Suppressor macrophage treated with lipopolysaccharide for 1 hour (primary cell): ENCODE results near the gene ENDOD1.
"Not testable (repeated sequence)": the region's sequence is repeated elsewhere in the genome, so short reads cannot be mapped to it uniquely, and the experiment has no call there.

Source experiments
- DNase-seq, 3 donors: peaks; one replicate each; pipeline ENCODE4 v3.0.0-alpha.2; 2020 to 2022

Gene ENDOD1

DNA sequence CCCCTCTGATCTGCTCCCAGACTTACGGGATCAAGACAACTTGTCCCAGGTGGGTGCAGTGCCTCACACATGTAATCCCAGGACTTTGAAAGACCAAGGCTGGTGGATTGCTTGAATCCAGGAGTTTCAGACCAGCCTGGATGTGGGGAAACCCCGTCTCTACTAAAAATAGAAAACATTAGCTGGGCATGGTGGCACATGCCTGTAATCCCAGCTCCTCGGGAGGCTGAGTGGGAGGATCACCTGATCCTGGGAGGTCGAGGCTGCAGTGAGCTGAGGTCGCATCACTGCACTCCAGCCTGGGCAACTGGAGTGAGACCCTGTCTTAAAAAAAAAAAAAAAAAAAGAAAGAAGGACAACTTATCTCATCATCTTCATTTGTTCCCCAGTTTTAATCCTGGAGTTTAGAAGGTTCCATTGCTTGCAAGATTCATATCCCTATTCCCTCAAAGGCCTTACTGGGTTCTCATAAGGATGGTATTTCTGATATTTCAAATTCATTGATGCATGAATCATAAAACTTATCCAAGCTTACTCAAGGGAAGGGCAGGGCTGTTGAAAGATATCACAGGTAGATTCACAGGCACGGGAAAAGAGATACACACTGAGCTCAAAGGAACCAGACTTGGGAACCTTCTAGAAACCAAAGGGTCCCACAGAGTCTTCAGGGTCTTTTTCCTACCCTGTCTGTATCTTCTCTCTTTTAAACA, 14.6 kb downstream of the ENDOD1 start:
- no peak for DNase-seq

DNA sequence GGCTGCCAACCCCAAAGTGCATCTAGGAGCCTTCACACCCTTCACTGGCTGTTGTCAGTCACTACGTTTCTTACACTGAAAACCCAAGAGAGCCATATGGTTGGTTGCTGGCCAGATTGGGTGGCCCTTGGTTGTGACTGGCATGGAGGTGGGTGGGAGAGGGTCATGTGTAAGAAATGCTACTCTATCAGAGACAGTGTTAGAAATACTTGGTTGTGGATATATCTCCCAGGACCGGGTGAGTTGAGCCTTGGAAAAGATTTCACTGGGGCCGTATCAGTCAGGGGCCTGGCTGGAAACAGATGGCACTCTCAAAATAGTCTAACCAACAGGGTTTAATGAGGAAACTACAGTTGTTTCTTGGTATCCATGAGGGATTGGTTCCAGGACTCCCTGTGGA, 15.2 kb downstream of the ENDOD1 start:
- no peak for DNase-seq

DNA sequence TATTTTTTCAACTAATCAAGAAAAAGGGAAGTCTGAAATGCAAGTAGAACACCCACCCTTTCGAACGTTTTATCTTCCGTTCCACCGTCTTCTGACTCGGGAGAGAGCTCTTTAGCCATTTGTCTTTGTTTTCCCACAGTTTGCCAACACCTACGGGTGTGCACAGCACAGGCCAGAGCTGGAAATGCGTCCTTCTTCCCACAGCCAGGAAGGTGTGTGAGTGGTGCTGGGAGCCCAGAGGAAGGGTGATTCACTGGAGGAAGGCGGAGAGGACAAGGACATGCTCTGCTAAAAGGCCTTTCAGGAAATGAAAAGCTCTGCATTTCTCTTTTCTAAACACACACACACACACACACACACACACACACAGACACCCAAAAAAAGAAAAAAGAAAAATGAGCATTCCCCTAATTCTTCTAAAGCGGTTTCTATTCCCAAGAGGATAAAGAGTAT, 18.5 kb downstream of the ENDOD1 start:
- peak; percentile 59 to 65 (median 63) for DNase-seq

DNA sequence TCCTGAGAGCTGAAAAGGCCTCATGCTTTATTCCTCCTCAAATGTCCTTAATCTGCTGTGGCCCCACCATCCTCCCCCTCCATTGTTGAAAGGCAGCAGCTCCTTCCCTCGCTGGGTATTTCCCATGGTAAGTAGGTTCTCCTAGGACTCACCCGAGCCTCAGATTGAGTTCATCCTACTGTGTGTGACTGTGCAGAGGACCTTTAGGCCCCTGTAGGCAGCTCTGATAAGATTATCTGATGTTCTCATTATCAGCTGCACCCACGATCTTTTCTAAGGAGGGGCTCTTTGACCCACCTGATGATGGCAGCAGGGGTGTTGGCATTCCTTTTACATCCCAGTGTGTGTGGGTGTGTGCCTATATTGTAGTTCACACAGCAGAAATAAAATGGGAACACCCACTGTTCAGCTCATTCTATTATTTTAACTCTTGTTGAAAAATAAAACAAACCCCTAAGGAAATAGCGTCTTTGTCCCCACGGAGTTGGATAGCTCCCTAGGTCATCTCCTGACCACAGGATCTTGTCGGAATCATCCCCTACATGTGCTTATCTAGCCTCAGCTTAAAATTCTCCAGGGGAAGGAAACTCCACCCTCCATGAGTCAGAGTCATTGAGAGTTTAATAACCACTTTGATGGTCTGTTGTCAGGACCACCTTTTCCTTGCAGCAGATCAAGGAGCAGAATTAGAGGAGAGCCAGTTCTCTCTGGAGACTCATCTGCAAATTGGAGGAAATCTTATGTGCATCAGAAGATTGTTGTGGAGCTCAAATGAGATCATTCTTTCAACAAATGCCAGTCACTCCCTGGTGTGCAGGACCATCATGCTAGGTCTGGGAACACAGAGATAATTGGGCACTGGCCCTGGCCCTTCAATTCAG, 19.3 kb downstream of the ENDOD1 start:
- peak; percentile 35 to 50 (median 37) for DNase-seq

DNA sequence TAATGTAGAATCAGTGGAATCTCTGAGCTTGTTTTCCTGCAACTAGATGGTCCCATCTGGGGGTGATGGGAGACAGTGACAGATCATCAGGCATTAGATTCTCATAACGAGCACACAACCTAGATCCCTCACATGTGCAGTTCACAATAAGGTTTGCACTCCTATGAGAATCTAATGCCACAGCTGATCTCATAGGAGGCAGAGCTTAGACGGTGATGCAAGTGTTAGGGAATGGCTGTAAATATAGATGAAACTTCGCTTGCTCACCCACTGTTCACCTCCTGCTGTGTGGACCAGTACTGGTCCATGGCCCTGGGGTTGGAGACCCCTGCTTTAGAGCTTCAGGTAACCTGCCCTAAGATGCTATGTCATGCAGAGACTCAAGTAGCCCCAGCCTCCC, 21.8 kb downstream of the ENDOD1 start:
- not testable (repeated sequence) for DNase-seq

DNA sequence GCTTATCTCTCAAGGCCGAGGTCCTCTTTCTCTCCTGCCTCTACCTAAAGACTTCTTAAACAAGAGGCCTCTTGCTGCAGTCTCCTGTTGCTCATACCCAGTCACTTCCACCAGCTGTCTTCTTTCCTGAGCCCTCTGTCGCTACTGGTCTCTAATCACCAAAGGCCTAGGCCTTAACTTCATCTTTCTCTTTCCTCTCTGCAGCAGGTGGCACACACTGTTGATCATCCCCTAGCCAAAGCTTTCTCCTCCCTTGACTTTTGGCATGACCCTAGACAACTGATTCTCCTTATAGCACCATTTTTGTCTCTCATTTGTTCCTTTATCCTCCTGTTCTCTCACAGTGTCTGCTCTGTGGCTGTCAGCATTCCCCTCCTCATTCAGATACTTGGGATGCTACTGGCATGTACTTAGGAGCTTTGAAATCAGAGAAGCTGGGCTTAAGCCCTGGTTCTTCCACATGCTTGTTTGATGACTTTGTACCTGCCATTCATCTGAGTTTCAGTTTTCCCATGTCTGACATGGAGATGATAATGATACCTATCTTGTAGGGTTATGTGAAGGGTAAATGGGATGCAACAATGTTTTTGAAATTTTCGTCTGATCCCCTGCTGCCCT, 22.4 kb downstream of the ENDOD1 start:
- no peak for DNase-seq

DNA sequence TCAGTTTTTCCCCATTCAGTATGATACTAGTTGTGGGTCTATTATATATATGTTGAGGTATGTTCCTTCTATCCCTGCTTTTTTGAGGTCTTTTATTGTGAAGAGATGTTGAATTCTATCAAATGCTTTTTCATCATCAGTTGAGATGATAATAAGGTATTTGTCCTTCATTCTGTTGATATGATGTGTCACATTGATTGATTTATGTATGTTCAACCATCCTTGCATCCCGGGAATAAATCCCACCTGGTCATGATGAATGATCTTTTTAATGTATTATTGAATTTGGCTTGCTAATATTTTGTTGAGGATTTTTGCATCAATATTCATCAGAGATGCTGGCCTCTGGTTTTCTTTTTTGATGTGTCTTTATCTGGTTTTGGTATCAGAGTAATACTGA, 26.0 kb downstream of the ENDOD1 start:
- DNase-seq, result no peak

DNA sequence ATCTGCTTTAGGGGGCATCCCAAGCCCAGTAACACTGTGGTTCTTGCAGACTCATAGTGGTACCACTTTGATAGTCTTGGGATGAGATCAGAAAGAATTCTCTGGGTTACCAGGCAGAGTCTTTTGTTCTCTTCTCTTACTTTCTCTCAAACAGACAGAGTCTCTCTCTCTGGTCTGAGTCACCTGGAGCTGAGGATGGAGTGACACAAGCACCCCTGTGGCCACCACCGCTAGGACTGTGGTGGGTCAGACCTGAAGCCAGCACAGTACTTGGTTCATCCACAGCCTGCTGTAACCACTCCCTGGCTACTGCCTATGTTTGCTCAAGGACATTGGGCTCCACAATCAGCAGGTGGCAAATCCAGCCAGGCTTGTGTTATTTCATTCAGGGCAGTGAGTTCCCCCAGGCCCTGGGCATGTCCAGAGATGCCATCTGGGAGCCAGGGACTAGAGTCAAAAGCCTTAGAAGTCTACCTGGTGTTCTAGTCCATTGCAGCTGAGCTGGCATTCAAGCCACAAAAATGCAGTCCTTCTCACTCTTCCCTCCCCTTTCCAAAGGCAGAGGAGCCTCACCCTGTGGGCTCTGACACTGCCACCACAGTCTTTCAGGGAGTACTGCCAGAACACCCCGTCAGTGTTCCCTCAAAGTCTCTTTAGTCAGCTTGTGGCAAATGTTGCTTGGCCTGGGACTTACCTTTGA, 29.9 kb downstream of the ENDOD1 start:
- DNase-seq, result no peak

DNA sequence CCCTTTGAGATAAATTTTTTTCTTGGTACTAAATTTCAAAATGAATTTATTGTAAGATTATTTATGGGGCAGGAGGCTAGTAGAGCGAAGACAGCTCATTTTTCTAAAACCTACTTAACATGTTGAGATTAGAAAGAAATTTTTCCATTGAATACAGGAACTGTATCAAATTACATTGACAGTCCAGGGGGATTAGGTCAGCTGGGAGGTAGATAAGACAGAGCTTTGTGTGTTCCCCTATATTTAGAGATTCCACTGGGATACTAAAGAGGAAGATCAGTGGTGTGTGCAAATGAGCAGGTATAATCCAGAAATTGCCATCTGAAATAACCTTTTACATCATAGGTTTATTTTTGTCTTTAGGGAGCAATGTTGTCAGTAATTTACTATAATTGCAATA, 32.1 kb downstream of the ENDOD1 start:
- no peak for DNase-seq

DNA sequence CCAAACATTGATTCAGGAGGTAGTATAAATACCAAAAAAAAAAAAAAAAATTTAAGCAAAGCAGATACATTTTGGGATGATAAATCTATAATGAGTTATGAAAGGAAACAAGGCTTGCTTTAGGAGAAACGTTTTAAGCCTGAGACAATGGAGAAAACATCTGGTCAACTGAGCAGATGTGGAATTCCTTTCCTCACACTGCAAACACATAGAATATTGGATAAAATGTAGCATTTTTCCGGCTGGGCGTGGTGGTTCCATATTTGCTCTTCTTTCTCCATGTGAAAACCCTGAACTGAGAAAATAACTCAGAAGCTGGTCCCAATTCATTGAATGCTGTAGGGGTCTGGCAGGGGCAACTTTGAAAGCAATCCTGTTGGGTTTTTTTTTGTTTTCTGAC, 33.9 kb downstream of the ENDOD1 start:
- DNase-seq, result no peak

DNA sequence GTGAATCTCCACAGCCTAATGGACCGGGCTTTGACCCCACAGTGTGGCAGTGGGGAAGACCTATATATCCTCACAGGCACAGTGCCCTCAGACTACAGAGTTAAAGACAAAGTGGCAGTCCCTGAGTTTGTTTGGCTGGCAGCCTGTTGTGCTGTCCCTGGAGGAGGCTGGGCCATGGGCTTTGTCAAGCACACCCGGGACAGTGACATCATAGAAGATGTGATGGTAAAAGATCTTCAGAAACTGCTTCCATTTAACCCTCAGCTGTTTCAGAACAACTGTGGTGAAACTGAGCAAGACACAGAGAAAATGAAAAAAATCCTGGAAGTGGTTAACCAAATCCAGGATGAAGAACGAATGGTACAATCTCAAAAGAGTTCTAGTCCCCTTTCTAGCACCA, 39.0 kb downstream of the ENDOD1 start:
- DNase-seq, result no peak

DNA sequence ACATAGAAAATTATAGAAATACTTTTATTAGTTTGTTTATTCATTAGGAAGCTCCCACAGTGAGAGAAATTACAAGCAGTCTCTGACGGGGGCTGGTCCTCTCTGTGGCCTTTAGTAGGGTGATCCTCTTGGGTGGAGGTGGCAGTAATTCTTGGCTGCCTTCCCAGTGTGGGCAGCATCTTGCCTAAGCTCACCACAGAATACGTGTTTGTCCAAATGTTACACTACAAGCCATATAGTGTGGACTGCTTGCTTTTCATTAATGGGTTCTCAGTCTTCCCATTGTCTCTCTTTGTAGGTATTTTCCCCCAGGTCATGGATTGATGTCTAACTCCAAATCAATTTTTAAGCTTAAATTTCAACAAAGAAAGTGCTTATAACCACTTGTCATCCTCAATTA, 43.3 kb downstream of the ENDOD1 start:
- DNase-seq, result peak; percentile 54 to 63 (median 60)

DNA sequence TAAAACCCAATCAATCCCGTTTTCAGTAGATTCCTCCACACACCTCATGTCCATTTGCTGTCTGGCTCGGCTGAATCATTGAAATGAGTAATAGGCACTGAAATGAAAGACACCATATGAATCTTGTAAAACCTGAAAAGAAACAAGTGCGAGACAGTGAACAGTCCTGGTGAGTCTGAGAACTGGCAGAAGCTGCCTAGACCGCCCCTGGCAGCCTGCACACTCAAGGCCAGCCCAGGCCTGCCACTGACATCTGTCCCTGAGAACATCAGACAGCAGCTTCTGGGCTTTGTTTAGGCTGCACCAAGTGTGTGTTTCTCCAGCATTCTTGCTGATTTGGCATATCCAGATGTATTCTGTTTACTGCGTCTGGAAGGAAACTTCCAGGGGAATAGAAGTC, 44.8 kb downstream of the ENDOD1 start:
- no peak for DNase-seq

DNA sequence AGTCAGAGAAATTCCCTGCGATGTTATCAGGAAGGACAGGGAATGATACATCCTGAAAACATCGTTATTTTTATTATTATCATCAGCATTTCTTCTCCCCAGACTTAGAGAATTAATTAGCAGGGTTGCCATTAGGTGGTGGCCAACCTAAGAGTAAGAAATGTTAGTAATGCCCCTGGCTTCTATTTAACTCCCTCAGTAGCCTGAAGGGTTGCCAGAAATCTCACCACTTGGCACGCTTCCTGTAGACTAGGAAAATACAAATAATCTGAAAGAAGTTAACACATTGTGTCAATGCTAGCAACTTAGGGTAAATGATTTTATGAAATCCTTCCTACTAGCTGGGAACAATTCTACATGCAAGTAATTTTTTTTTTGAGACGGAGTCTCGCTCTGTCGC, 45.5 kb downstream of the ENDOD1 start:
- DNase-seq, result no peak

DNA sequence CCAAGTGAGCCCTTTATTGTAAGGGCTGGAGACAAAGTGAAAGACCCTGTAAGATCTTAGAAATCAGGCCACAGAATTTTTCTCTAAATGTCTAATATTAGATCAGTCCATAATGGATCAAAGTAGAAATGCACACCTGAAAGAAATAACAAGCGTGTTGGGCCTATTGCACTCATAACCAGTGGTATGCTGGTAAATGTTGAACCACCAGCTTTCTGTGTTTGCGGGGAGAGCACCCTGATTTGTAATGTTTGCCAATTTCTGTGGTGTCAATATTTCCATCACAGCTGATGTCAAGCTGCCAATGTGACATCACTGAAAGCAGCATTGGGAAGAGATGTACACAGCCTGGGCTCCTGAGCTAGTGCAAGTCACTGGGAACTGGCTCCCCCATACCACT, 46.2 kb downstream of the ENDOD1 start:
- DNase-seq, result no peak

DNA sequence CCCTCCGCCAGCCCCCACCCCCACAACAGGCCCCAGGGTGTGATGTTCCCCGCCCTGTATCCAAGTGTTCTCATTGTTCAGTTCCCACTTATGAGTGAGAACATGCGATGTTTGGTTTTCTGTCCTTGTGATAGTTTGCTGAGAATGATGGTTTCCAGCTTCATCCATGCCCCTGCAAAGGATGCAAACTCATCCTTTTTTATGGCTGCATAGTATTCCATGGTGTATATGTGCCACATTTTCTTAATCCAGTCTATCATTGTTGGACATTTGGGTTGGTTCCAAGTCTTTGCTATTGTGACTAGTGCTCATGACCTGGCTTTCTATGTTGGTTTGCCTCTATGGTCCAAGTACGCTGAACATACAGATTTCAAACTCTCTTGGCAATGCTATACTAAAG, 47.1 kb downstream of the ENDOD1 start:
- not testable (repeated sequence) for DNase-seq

DNA sequence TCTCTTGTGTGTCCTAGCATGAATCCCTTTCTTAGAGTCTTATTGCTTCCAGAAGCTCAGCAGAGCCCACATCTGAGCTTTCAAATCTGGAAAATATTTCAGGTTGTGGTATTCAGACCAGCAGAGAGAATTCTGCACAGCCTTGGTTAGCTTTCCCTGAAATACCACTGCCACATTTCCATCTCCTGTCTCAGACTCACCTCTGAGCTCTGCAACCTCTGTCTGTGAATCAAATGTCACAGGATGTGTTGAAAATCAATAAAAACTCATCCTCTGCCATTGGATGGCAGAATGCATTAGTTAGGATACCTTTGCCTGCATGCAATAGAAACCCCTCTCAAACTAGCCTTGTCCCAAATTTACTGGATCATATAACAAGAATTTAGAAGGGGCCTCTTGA, 47.7 kb downstream of the ENDOD1 start:
- no peak for DNase-seq

DNA sequence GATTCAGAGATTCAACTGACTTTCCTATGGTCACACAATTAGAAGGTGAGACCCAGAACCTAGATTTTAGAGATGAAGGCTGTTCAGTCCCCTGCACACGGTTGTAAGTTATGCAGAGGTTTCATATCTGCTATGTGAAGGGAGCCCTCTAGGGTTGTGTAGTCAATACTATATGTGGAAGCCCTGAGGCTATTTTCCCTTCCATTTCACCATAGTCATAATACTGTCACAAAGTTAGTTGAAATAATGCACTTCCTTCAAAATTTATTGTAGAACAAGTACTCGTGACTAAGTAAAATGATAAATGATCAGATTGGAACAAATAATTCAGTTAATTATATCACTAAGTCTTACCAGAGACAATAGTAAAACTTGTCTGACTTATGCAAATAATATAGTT, 48.8 kb downstream of the ENDOD1 start:
- peak in 1 of 3 donors; percentile 43 for DNase-seq

DNA sequence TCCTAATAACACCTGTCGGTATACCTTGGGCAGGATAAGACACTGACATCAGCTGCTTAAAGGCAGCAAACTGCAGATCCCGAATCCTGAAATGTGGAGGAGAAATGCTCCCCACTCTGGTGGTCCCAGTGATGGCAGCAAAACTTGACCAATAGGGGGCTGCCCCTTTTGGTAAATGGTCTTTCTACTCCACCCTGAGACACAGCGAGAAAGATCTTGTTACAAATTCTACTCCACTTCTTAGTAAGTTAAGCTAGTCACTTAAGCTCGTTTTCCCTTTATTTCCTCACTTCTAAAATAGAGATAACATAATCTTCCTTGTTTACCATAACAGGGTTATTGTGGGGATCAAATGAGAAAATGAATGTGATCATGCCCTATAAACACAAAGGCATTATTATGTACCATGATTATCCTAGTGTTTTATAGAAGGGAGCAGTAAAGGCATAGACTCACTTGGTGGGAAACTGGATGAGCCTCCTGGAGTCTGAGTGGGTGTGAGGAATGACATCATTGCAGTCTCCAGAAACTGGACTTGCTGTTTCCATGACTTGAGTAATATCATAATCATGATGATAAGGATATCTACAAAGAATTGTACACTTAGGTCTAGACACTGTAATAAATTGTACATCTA, 50.9 kb downstream of the ENDOD1 start:
- DNase-seq, result peak; percentile 49 to 66 (median 53)

DNA sequence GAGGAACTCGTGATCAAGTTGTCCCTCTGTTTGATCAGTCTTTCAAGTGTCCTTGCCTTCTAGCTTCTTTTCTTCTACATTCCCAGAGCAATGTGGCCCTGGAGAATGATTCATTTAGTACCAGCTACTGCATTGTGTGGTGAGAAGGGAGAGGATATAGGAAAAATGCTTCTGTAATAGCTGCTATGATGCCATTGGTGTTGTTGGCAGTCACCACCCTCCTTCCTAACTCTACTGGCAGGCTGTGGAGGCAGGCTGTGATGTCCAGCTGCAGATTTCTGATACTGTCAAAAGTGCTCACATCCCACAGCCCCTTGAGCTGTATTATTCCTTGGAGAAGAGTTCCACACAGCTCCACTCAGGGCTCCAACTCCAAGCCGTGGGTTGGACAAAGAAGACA, 52.8 kb downstream of the ENDOD1 start:
- no peak for DNase-seq

DNA sequence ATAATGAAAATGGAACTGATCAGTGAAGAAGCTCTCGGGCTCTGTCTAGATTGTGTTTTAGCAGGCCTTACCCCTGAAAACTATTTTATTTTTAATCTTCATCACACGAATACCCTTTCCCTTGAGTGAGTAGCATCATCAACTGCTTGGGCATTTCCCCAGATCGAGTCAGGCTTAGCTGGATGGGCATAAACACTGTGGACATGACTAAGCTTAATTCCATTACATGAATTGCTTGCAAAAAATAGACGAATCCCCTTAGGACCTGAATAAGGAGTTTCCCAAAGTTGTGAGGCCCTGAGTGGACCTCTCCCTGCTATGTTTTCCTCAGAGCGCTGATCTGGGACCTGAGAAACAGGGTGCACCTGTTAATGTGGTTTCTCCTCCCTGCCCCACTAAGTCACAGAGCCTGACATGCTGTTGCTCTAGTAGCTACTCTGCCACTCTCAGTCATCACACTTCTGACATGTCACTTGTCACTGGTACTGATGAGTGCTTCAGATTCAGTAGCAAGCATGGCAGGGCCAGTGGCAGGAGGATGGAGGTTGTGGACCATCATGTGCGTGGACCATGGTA, 53.5 kb downstream of the ENDOD1 start:
- peak in 1 of 3 donors; percentile 24 for DNase-seq
